ENCODE measurements around the gene BBS1.
"Not testable (repeated sequence)": the region's sequence is repeated elsewhere in the genome, so short reads cannot be mapped to it uniquely, and the experiment has no call there.

The BBS1 gene

GRCh38 chr11:66579017-66579606 is 68.7 kb downstream of the BBS1 start:
- peak; percentile 75 for DNase-seq (ENCODE audit: low spot score)

DNA sequence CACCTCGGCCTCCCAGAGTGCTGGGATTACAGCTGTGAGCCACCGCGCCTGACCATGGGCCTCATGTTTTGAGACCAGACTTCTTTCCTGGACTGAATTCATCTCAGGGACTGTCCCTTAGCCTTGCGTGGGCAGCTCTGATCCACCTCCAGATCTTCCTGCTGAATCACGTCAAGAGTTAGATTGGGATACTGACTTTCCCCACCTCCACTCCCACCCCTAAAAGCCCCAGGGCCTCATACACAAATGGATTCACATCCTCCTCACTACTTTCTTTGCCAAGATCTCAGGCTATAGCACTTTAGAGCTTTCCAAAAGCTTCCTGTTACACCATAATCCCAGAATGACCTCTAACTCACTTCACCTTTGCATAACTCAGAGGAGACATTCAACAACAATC is 70.4 kb downstream of the BBS1 start:
- DNase-seq (ENCODE audit: low spot score), result no peak

- no peak for DNase-seq (ENCODE audit: low spot score)
Measured at GRCh38 chr11:66581261-66581660, 70.8 kb downstream of the BBS1 start.

GRCh38 chr11:66582565-66583147 is 72.2 kb downstream of the BBS1 start:
- not testable (repeated sequence) for DNase-seq (ENCODE audit: low spot score)
